DMS 273 (cell line): ENCODE measurements around the gene GALNS.
A peak's percentile ranks its signal among the peaks of the same experiment; 100 is the strongest.

ENCODE experiments used
- DNase-seq: peaks from one replicate; lab custom pipeline; 2025; ENCODE audit not compliant: unreplicated experiment; lab: John Stamatoyannopoulos, UW

Gene GALNS

DNA sequence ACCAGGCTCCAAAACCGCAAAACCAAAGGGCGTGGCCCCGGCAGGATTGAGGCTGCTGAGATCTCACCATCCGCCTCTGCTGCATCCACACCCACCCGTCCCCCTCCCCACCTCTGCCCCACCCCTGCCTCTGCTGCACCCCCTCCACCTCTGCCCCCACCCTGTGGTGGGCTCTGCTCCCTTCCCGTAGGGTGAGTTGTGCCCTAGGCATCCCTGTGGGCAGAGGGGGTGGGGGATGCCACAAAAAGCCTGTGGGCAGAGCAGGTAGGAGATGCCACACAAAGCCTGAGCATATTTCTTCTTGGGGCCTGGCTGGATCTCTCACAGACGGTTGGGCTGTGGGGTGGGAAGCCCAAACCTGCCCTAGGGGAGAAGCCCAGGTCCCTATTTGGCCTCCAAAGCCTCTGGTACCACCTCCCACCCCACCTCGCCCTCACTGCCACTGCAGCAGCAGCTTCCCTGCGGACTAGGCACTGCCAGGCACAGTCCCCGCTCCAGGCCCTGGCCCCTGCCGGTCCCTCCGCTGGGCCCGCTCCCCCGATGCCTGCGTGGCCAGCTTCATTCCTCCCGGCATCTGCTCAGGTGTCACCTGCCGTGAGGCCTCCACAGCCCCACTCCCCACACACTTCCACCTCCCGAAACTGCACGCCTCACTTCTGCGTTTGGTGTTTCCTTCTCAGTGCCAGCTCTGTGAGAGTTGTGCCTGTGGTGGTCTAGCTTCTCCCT, 21.0 kb upstream of the GALNS start:
- no peak for DNase-seq

DNA sequence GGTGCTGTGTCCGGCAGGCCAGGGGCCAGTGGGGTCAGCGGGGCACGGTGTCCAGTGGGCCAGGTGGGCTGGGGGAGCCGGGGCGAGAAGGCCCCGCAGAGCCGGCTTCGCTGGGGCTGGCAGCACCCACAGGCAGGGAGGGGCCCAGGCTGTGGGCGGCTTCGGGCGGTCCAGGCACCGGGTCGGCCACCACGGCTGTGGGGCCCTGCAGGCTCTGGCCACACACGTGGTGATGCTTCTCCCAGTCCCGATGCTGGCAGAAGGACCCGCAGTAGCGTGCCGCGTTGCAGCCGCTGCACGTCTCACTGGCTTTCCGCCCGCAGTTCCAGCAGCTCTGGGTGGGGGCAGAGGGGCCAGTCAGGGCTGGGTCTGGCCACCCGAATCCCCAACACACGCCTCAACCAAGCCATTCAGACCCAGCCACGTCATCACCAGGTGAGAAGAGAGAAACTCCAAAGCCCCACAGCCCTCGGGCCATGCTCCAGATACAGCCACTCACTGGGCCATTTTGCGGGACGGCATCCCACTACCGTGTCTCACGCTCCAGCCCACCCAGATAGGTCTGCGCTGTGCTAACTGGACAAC, 20.3 kb upstream of the GALNS start:
- no peak for DNase-seq

DNA sequence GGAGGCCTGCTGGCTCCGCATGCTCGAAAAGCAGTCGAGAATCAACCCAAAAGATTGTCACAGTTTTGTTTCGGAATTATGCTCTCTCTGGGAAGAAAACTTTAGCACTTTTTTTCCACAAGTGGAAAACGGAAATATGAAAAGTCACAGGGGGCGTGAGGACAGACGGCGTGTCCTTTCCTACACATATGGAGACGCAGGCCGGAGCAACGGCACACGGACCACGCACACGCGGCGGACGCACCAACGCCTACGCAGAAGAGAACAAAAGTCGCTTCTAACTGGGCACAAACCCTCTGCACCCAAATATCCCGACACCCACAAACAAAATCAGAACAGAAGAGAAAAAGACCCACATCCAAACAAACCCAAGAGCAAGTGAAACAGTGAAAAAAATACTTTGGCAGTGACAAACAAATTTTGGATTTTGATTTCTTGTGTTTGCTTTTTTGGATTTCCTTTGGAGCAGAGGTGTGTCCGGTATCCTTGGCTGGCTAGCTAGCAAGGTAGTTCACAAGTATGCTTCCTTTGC, 19.0 kb upstream of the GALNS start:
- DNase-seq = no peak

DNA sequence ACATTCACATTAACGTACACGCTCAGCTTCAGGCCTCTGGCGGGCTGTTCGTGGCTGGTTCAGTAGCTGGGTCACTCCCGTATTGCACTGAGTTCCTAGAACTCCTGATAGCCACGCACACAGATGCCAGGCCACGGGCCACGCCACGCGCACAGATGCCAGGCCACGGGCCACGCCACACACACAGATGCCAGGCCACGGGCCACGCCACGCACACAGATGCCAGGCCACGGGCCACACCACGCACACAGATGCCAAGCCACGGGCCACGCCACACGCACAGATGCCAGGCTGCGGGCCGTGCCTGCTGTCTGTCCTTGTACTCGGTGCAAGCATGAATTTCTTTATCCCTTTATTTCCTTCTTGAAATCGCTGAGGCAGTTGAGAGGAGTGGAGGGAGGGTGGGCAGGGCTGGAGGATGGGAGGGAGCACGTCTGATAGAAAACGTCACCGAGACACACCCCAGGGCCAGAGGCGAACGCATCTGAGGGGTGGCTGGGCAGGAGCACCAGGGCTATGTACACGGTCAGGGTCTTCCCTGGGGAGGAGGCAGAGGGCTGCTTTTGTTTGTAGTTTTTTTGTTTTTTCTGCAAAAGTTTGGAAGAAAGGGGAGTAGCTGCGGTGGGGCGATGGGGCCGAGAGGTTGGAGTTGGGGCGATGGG, 18.3 kb upstream of the GALNS start:
- no peak for DNase-seq

DNA sequence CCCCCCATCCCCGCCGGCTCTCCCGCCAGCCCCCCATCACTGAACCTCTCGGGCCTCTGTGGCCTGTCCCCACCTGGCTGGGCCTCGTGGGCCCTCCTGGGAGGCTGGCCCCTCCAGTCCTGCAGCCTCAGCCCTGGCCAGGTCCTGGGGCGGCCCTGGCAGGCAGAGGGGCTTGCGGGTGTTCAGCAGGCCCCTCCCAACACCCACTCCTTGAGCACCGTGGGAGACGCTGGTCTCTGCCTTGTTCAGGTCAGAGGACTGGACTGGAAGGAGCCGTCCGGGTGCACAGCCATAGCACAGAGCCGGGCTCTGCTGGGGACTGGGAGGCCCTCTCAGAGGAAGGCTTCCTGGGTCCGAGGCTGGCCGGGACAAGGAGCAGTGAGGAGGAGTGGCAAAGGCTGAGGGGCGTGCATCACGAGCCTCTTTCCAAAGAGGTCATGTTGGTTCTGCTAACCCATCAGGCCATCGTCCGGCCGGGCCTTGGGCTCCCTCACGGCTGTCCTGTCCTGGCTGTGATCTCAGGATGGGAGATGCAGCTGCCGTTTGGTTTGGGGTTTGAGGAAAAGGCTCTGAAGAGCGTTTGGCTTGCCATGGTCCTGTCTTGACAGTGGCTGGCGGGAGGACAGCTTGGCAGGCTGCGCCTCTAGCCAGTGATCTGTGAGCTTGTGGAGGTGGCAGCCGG, 16.0 kb upstream of the GALNS start:
- DNase-seq = no peak

DNA sequence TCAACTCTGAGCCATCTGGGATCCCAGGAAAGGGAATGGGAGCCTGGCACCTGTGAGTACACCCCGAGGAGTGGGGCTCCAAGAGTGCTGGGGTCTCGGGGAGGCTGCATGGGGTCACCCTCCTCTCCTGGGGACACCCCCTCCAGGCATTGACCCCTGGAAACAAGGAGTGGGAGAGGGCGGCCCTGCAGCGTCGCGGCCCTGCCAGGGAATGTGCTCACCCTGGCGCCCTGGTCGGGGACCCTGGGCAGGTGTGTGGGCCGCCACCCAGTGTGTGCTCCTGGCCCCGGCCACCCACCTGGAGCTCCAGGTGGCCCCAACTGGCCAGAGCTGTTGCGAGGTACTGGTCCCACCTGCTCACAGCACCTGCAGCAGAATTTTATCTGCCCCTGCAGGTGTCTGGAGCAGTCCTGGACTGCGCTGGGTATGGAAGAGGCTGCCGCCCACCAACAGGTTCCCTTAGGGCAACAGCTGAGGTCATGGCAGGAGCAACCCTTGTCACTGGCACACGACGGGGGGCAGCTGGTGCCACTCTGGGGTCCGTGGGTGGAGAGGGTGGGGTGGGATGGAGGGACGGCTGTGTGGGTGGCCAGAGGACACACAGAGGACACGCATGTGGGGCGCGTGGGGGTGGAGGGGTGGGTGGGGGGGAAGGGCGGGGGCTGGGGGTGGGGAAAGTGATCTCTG, 15.1 kb upstream of the GALNS start:
- DNase-seq = no peak

DNA sequence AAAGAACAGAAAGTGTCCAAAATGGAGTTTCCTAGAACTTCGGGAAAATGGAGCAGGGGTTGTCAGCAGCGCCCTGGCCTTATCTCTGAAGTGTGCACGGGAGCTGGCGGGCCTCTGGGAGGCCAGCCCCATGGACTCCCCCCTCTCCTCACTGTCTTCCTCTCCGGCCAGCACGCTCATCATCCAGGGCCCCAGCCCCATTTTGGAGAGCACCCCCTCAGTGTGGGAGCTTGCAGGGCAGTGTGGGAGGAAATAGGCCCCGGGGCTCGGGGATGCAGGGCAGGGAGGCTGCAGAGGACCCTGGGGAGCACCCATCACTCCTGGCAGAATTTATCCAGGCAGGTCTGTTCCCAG, 14.6 kb upstream of the GALNS start:
- DNase-seq = peak; percentile 55

DNA sequence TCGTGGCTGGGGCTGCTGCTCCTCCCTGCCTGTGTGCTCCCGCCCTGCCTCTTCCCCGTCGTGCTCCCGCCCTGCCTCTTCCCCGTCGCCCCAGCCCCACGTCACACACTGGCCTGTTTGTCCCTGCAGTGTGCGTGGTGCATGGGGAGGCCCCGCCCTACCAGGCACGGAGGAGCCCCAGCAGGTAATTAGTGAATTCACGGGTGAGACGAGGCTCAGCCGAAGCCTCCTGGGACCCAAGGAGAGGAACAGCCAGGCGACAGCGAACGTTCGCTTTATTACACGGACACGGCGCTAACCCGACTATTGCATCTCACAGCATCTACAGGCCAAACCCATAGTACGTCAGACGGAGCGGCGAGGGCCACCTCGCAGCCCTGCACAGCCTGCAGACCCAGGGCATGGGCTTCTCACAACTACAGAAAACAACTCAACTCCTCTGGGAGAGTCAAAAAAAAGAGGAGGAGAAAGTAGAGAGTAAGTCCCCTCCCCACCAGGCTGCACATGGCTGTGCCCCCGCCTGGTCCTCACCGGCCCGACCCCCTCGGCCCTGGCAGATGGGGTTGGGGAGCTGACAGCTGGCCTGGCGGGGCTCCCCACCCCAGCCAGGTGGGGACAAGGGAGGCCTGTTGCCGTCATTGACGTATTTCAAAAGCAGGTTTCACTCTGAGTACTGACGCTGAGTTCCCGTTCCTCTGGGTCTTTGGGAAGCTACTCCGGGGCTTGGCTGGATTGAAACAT, 14.0 kb upstream of the GALNS start:
- DNase-seq = peak; percentile 94

DNA sequence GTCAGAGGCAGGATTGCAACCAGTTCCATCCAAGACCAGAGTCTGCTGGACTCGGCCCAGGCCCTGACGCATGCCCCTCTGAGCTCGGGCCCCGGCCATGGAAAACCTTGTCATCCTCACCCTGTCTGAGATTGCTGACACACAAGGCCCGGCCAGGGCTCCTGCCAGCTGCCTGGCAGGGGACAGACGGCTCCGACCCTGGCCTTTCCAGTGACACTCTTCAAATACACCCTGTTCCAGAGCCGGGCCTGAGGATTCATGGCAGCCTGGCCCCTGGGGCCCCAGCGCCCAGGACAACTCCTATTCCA, 12.9 kb upstream of the GALNS start:
- DNase-seq = no peak

DNA sequence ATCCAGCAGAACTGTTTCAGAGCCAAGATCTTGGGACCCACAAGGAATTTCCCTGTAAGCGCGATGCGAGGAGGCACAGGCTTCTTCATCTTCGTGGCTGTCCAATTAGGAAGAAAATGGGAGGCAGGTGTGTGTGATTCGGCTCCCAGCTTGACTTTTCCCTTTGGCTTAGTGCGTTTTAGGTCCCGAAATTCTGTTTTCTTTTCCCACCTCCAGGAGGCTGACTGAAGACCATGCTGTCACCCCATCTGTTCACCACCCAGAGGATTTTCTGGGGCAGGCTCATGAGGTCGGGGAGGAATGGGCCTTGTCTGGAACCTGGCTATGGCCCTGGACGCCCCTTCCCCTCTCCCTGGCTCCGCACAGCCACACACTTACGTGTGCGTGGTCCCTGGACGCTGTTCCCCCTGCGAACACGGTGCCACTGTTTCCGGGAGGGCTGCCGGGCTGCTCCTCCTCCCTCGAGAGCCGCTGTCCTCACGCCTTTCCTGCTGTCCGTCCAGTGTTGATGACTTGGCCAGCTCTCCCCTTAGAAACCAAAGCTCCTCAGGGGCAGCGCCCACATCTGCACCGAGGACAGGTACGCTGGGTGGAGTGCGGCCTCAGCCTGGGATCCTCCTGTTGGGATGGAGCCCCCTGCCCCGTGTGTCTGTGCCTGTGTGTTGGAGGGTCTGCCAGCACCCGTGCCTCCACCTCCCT, 12.4 kb upstream of the GALNS start:
- peak; percentile 92 for DNase-seq

DNA sequence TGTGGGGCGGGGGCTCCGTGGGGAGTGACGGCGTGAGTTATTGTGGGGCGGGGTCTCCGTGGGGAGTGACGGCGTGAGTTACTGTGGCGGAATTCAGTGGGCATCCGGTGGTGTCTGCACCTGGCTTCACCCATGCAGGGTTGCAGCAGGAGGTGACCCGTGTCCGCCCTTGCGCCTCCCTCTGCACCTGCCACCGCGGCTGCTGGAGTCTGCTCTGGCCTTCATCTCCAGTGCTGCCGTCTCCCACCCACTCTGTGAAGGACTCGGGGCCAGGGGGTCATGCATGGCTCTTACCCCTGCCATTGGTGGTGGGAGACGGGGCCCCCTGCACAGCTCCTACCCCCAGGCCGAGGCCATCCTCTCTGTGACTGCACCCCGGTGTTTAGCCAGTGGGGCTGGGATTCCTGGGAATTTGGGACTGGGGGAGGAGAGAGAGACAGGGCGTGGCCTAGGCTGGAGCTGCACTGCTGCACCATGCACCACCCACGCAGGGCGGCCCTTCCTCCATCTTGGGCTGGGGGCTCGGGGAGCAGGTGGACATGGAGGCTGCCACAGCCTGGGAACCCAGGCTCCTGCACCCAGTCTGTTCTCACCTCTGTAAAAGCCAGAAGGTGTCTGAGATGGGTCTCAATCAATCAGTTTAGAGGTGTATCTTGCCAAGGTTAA, 11.0 kb upstream of the GALNS start:
- no peak for DNase-seq

DNA sequence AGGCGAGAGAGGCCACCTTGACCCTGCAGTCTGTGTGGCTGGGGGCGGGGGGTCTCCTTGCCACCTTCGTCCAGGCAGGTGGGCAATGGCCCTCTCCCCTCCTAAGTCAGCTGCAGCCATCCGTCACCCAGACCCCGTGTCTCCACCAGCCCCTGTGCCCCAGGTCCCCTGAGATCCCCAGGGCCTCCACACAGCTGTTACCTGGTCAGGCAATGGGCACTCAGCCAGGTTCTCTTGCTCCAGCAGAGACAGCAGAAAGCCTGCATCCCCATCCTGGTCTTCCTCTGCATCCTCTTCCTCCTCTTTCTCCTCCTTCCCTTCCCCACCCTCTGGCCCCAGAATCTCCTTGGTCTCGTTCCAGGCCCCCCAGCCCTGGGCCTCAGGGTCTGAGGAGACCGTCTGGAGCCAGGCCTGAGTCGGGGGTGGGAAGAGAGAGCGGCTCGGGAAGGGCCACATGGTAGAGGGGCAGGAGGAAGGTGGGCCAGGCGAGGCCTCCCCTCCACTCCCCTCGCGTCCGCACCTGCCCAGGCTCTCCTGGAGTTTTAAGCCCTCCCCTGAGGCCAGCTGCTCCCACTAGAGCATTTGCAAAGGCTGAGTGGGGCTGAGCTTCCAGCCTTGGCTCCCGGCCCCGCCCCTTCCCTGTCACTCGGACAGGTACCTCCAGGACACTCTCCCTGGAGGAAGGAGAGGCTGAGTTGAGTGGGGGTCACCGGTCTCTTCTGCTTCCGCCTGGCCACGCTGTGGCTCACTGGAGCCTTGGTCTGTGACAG, 9.6 kb upstream of the GALNS start, which contains the start of gene PABPN1L:
PABPN1L (minus strand) TSS at position 510 of the 770 bp plus-strand sequence; CDS start at position 456, 54 bp downstream.
- DNase-seq = peak; percentile 72

DNA sequence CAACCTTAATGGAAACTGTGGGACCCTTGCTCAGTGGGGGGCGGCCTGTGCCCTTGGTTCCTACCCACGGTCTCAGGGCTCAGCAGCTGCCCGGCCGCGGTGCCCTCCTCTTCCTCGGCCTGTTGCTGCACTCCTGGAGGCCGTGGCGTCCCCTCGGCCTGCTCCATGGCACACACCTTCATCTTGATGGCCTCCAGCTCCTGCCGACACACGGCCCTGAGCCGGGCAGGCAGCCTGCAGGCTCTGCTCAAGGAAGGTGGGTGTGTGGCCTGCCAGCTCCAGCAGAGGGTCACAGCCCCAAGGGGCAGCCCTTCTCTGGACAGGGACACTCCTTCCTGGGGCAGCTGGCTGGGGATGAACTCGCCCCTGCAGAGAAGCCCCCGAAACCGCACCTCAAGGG, 9.0 kb upstream of the GALNS start:
- DNase-seq = no peak

DNA sequence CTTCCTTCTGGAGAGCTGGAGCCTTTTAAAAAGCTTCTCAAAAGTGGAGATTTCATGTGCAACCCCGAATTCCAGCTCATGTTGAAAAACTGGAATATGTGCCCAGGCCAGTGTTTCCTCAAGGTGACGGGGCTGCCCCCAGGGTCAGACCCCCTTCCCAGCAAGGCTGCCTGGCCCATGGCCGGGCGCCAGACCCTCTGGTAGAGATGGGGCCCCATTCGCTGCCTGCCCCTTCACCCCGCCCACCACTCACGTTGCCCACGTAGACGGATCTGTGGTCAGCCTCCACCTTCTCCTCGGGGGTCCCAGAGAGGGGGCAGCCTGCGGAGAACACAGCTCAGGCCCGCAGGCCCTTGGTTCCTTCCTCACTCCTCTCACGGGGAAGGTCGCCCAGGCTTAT, 8.6 kb upstream of the GALNS start:
- DNase-seq = no peak

DNA sequence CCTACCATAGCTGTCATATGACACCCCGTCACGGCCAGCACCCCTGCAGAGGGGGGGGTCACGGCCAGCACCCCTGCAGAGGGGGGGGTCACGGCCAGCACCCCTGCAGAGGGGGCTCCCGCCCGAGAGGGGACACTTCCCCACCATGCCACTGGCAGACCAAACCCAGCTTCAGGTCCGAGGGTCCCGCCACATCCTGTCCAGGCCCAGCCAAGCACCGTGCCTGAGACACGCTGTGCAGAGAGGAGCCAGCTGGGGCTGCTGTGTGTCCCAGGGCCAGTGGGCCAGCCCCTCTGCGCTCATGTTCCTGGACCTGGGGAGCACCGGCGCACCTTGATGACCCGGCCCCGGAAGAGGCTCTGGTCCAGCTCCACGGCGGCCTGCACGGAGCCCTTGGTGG, 7.8 kb upstream of the GALNS start:
- no peak for DNase-seq

DNA sequence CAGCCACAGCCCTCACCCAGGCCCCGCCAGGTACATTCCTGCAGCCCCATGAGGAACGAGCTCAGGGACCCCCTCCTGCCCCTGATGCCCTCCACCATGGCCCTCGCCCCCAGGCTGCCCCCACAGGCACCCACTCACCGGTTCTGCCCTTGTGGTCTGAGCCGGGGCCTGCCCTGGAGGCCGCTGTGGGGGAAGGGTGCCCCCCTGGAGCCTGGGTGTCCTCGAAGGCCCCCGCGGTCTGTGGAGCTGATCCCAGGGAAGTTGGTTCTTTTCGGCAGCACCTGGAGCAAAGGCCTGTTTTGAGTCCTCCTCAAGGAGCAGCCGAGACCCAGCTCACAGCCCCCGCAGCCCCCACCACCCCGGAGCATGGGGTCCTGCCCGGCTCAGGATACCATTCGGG, 7.4 kb upstream of the GALNS start:
- no peak for DNase-seq

DNA sequence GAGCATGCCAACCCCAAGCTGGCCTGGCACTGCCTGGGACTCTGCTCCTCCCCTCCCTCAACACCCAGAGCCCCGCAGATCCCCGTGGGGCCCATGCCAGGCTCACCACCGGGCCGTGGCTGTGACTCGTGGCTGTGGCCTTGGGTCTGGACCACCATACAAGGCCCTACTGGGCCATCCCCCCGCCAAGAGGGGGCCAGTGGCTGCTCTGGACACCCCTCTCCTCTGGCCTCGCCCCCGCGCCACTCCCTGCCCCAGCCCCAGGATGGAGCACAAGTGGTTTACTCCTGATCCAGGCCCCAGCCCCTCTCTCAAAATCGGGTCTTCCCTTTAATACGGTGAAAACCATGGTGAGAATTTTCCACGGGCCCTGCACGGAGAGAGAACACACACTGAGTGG, 6.7 kb upstream of the GALNS start:
- no peak for DNase-seq

DNA sequence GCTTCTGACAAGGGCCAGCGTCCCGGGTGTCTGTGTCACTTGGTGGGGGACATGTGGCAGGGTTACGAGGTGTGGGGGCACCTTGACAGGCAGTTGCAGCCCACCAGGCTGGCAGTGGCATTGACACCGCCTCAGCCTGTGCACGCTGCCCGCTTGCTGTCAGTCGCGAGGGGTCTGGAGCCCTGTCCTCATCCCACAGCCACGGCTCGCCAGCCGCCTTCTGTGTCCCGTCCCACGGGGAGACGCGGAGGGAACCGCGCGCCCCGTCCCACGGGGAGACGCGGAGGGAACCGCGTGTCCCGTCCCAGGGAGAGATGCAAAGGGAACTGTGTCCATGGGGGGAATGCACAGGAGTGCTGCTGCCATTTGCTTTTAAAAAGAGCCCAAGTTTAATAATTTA, 6.2 kb upstream of the GALNS start:
- no peak for DNase-seq

DNA sequence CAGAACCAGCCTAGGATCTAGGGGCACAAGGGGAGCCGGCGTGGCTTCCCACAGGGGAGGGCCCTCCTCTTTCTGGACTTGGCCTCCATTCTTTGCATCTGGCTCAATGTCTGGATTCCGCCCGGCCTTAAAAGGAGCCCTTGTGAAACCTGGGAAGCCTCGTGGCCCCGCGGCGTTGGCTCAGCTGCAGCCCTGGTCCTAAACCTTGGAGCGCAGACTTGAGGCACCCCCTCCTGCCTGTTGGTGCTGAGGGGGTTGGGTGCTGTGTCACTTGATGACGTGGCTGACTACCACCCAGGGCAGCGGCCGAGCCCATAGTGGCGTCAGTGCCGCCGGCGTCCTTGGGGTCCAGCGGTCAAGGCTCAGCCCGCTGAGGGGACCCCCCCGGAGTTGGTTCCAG, 4.6 kb upstream of the GALNS start:
- DNase-seq = no peak
